ENCODE measurements around the gene CFAP74. TPM values are rescaled to one million over a fixed set of nuclear protein-coding genes. Genes with fewer than 3 reads are reported as not detected.

Gene CFAP74
- total RNA-seq, 1 donor, result not detected

- TF ChIP-seq, protein P1, sequence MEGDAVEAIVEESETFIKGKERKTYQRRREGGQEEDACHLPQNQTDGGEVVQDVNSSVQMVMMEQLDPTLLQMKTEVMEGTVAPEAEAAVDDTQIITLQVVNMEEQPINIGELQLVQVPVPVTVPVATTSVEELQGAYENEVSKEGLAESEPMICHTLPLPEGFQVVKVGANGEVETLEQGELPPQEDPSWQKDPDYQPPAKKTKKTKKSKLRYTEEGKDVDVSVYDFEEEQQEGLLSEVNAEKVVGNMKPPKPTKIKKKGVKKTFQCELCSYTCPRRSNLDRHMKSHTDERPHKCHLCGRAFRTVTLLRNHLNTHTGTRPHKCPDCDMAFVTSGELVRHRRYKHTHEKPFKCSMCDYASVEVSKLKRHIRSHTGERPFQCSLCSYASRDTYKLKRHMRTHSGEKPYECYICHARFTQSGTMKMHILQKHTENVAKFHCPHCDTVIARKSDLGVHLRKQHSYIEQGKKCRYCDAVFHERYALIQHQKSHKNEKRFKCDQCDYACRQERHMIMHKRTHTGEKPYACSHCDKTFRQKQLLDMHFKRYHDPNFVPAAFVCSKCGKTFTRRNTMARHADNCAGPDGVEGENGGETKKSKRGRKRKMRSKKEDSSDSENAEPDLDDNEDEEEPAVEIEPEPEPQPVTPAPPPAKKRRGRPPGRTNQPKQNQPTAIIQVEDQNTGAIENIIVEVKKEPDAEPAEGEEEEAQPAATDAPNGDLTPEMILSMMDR (IDR thresholded peaks at IDR 0.05; ENCODE audit: insufficient read depth, low read length), result no peak
- no peak for DNase-seq (ENCODE audit: low read depth)
- no peak overlapping the region for H3K4me3 ChIP-seq (ENCODE audit: low read depth, low read length)
These were observed 38.8 kb downstream of the CFAP74 start for GRCh38 chr1:1964811-1965210.

DNA sequence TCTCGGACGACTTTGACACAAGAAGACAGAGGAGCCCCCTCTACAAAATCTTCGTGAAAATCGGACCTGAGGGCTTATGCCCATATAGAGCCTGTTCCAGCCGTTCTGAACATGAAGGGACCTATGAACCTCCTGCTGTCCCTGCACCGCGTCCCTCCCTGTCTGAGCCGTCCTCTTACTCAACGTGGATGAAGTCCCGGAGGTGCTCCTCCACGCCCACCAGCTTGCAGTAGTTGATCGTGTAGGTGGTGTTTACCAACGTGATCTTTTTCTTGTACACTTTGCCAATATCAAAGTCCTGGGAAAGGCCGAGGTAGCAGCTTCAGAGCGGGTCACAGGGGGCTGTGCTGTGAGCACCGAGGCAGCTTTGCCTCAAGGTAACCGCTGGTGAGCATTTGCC lies 40.0 kb downstream of the CFAP74 start:
- no peak for DNase-seq (ENCODE audit: low read depth)
- TF ChIP-seq, protein P1 (IDR thresholded peaks at IDR 0.05; ENCODE audit: insufficient read depth, low read length), result no peak
- H3K4me3 ChIP-seq (ENCODE audit: low read depth, low read length), result no peak overlapping the region

DNA sequence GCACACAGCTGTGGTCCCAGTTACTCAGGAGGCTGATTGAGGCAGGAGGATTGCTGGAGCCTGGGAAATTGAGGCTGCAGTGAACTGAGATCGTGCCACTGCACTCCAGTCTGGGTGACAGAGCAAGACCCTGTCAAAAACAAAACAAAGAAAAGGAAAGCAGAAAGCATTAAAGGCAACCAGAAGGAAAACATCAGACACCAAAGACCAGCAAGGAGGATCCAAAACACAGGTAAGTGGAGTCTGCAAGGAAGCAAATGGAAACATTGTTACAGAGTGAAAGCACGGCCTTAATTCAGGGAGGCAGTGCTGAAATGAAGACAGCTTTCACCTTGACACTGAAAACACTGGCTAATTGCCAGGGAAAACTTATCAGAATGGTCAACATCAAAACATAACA lies 40.8 kb downstream of the CFAP74 start:
- H3K4me3 ChIP-seq (ENCODE audit: low read depth, low read length), result no peak overlapping the region
- DNase-seq (ENCODE audit: low read depth), result no peak
- TF ChIP-seq, protein P1 (IDR thresholded peaks at IDR 0.05; ENCODE audit: insufficient read depth, low read length), result no peak

DNA sequence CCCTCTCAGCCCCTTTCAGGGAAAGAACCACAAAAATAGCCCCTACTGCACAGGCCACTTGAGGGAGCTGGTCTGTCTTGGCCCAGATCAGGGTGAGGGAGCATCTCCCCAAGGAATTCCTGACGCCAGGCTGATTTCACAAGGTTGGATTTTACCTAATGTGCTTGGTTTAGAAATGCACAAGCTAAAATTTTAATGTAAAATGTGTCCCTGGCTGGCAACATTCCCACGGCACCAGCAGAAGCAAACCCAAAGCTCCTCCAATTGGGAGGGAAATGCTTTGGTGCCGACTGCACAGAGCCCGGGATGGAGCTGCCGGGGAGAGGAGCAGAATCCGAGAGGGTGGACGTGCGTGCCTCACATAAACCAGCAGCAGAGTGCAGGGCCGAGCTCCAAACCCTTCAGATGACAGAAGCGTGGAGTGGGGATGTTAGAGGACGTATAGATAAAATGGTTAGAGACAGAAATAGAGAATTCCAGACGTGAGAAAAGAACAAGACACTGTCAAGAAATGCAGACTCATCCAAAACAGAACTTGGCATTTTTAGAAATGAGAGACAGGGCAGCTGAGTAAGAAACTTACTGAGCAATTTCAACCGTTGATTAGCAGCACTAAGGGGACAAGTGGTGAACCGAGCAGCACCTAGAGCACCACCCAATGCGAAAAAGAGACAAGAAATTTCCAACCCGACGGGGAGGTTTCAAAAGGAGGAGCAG lies 42.9 kb downstream of the CFAP74 start:
- DNase-seq (ENCODE audit: low read depth), result peak; percentile 70
- no peak overlapping the region for H3K4me3 ChIP-seq (ENCODE audit: low read depth, low read length)
- TF ChIP-seq, protein P1 (IDR thresholded peaks at IDR 0.05; ENCODE audit: insufficient read depth, low read length), result peak; percentile 3

GRCh38 chr1:1959840-1960479 lies 43.6 kb downstream of the CFAP74 start:
- TF ChIP-seq, protein P1 (IDR thresholded peaks at IDR 0.05; ENCODE audit: insufficient read depth, low read length), result peak; percentile 77
- peak; percentile 67 for DNase-seq (ENCODE audit: low read depth)
- H3K4me3 ChIP-seq (ENCODE audit: low read depth, low read length), result no peak overlapping the region

GRCh38 chr1:1959459-1959839 lies 44.1 kb downstream of the CFAP74 start:
- DNase-seq (ENCODE audit: low read depth), result no peak
- H3K4me3 ChIP-seq (ENCODE audit: low read depth, low read length), result no peak overlapping the region
- TF ChIP-seq, protein P1 (IDR thresholded peaks at IDR 0.05; ENCODE audit: insufficient read depth, low read length), result no peak
